HepG2 (cell line): ENCODE data around the gene HIPK2. TPM values are rescaled to one million over a fixed set of nuclear protein-coding genes. Genes with fewer than 3 reads are reported as not detected.

Experiments used
- ADNP ChIP-seq: sonication (generic); formaldehyde crosslinking; IDR thresholded peaks from 2 replicates; pipeline ENCODE4 v1.4.0; 2020; ENCODE audit warnings: missing genetic modification reagents
- ATF1 ChIP-seq: IDR thresholded peaks from 2 replicates; pipeline ENCODE4 v1.6.1; 2016; ENCODE audit warnings: mild to moderate bottlenecking, control low read depth
- ATF2 ChIP-seq: sonication (generic); formaldehyde crosslinking; IDR thresholded peaks from 2 replicates; pipeline ENCODE4 v1.4.0; 2020; ENCODE audit warnings: missing genetic modification reagents
- ELK4 ChIP-seq: sonication (generic); formaldehyde crosslinking; IDR thresholded peaks from 2 replicates; pipeline ENCODE4 v1.9.0; 2021; ENCODE audit warnings: missing genetic modification reagents, borderline replicate concordance
- FOXC1 ChIP-seq: sonication (generic); formaldehyde crosslinking; IDR thresholded peaks from 2 replicates; pipeline ENCODE4 v1.8.0; 2022; ENCODE audit warnings: mild to moderate bottlenecking, missing genetic modification reagents, borderline replicate concordance
- HNRNPL ChIP-seq: fragments of 200-400 bp; formaldehyde crosslinking; IDR thresholded peaks from 2 replicates; pipeline ENCODE4 v1.6.1; 2017; ENCODE audit warnings: mild to moderate bottlenecking, low read depth, low read length
- IKZF5 ChIP-seq: IDR thresholded peaks from 2 replicates; pipeline ENCODE4 v1.6.1; 2018; ENCODE audit warnings: missing genetic modification reagents, mild to moderate bottlenecking, missing compliant biosample characterization
- NAIF1 ChIP-seq: sonication (generic); formaldehyde crosslinking; IDR thresholded peaks from 2 replicates; pipeline ENCODE4 v1.5.0; 2020; ENCODE audit warnings: mild to moderate bottlenecking, missing genetic modification reagents, borderline replicate concordance
- PHB2 ChIP-seq: fragments of 450-650 bp; IDR thresholded peaks from 2 replicates; pipeline ENCODE4 v1.6.1; 2018; ENCODE audit not compliant: partially characterized antibody
- TEAD2 ChIP-seq: sonication (generic); formaldehyde crosslinking; IDR thresholded peaks from 2 replicates; pipeline ENCODE4 v1.9.0; 2021; ENCODE audit warnings: missing genetic modification reagents
- TERF1 ChIP-seq: sonication (generic); formaldehyde crosslinking; IDR thresholded peaks from 2 replicates; pipeline ENCODE4 v1.8.0; 2022; ENCODE audit warnings: mild to moderate bottlenecking, missing genetic modification reagents, moderate library complexity
- TFAP4 ChIP-seq: sonication (generic); IDR thresholded peaks from 2 replicates; pipeline ENCODE4 v1.6.1; 2016; ENCODE audit warnings: low read depth, borderline replicate concordance
- ZBTB37 ChIP-seq: sonication (generic); formaldehyde crosslinking; IDR thresholded peaks from 2 replicates; pipeline ENCODE4 v1.4.0; 2020; ENCODE audit warnings: mild to moderate bottlenecking, missing genetic modification reagents
- ZNF703 ChIP-seq: sonication (generic); formaldehyde crosslinking; IDR thresholded peaks from 2 replicates; pipeline ENCODE4 v1.5.1; 2020; ENCODE audit warnings: missing genetic modification reagents, mild to moderate bottlenecking, moderate library complexity, borderline replicate concordance
- ZSCAN21 ChIP-seq: sonication (generic); formaldehyde crosslinking; IDR thresholded peaks from 2 replicates; pipeline ENCODE4 v1.8.0; 2022; ENCODE audit warnings: mild to moderate bottlenecking, missing genetic modification reagents, moderate library complexity, borderline replicate concordance
- polyA plus RNA-seq, 8 experiments: library from polyadenylated mRNA; depleted of rRNA in 3 of 8; stranded (reverse) in 7 of 8; unstranded in 1 of 8; fragments of >200 nt; fragmentation: Illumina TruSeq in 4 of 8; extraction: Trizol in 4 of 8; gene quantifications; 2 replicates each; pipeline versions ENCODE4 v1.2.1 to v1.2.3, GENCODE V29; 2011 to 2016; ENCODE audit warnings: low read depth in 4 of 8, missing spikeins in 1 of 8, mixed read lengths in 1 of 8; ENCODE audit not compliant: insufficient read depth in 1 of 8
- total RNA-seq, 5 experiments: library from RNA; depleted of rRNA; stranded (reverse); fragments of >200 nt; fragmentation: Illumina TruSeq; extraction: Trizol; gene quantifications; 2 replicates each; pipeline ENCODE4 v1.2.3, GENCODE V29; 2016; ENCODE audit warnings: low read depth in 1 of 5
- TF ChIP-seq, protein P1 (sequence below): sonication (generic); formaldehyde crosslinking; IDR thresholded peaks from 2 replicates; pipeline ENCODE4 v1.5.1; 2020; ENCODE audit warnings: mild to moderate bottlenecking, missing genetic modification reagents, moderate library complexity

HIPK2 gene
- total and polyA plus RNA-seq, 2 of the 13 experiments (the other 11 are each of a cell fraction or from before 2014, with no cell fraction given), result 14.4 to 20.2 TPM

DNA sequence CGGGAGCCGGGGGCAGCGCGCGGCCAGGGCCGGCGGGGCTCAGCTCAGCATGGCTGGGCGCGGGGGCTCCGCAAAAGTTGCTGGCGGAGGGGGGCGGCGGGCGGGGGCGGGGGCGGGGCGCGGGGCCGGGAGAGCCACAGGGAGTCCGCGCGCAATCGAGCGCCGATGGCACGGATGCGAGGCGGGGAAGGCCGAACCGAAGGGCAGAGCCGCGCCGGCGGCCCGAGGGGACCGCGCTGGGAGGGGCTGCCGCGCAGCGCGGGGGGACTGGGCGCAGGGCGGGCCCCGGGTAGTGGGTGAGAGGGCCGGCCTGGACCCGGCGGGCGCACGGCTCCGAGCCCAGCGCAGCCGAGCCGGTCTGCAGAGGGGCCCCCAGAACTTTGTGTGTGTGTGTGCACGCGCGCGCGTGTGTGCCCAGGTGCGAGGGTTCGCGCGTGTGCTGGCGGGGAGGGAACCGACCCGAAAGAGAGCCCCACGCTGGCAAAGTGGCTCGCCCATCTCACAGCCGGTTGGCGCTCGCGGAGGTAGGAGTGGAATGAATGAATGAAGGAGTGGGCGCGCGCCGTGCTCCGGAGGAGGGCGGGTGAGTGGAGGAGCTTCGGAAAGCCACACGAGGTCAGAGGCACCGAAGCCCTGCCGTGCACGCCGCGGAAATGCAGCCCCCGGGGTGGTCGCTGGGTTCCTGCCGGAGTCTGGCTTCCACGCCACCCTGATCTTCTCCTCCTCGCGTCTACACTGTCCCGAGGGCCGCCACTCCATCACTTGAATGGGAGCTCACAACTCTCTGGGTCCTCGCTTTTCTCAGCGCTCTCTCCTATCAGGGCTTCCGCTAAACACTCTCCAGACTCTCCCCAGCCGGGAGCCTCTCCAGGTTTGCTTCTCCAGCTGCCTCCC lies at the start of gene HIPK2 (continued):
- TF ChIP-seq ADNP (CRISPR knock-in tag) (no peak), IKZF5 (CRISPR knock-in tag) (no peak), PHB2 (no peak), TFAP4 (no peak), ZNF703 (no peak), ZBTB37 (CRISPR knock-in tag) (no peak), FOXC1 (CRISPR knock-in tag) (no peak), TERF1 (no peak), ATF1 (CRISPR knock-in tag) (no peak), ATF2 (CRISPR knock-in tag) (no peak), ZSCAN21 (CRISPR knock-in tag) (peak; percentile 66; the same call in 1 of the 2 replicates), NAIF1 (CRISPR knock-in tag) (no peak), HNRNPL (peak; percentile 61; the same call in 1 of the 2 replicates), ELK4 (CRISPR knock-in tag) (no peak), TEAD2 (CRISPR knock-in tag) (no peak)
- TF ChIP-seq, protein P1, sequence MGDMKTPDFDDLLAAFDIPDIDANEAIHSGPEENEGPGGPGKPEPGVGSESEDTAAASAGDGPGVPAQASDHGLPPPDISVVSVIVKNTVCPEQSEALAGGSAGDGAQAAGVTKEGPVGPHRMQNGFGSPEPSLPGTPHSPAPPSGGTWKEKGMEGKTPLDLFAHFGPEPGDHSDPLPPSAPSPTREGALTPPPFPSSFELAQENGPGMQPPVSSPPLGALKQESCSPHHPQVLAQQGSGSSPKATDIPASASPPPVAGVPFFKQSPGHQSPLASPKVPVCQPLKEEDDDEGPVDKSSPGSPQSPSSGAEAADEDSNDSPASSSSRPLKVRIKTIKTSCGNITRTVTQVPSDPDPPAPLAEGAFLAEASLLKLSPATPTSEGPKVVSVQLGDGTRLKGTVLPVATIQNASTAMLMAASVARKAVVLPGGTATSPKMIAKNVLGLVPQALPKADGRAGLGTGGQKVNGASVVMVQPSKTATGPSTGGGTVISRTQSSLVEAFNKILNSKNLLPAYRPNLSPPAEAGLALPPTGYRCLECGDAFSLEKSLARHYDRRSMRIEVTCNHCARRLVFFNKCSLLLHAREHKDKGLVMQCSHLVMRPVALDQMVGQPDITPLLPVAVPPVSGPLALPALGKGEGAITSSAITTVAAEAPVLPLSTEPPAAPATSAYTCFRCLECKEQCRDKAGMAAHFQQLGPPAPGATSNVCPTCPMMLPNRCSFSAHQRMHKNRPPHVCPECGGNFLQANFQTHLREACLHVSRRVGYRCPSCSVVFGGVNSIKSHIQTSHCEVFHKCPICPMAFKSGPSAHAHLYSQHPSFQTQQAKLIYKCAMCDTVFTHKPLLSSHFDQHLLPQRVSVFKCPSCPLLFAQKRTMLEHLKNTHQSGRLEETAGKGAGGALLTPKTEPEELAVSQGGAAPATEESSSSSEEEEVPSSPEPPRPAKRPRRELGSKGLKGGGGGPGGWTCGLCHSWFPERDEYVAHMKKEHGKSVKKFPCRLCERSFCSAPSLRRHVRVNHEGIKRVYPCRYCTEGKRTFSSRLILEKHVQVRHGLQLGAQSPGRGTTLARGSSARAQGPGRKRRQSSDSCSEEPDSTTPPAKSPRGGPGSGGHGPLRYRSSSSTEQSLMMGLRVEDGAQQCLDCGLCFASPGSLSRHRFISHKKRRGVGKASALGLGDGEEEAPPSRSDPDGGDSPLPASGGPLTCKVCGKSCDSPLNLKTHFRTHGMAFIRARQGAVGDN (CRISPR knock-in tag), result peak; percentile 90
